SK-N-SH (cell line): Measurements from ENCODE around the gene UBE2I. TPM values are rescaled to one million over a fixed set of nuclear protein-coding genes. Genes with fewer than 3 reads are reported as not detected.

Experiments
- CTCF ChIA-PET: fragments of 300-600, 350-600 bp; formaldehyde crosslinking; extraction: SDS; loops from one replicate; lab custom pipeline; 2021; lab: Yijun Ruan, JAX
- POLR2A ChIA-PET: fragments of 350-600 bp; sonication (Branson Sonifier 250); formaldehyde crosslinking; extraction: SDS; loops from one replicate; lab custom pipeline; 2020; ENCODE audit warnings: antibody characterized with exemption, inconsistent platforms; lab: Yijun Ruan, JAX
- DNase-seq: peaks from one replicate; pipeline ENCODE4 v3.0.0; 2012
- H2AFZ ChIP-seq: fragments of 200-600 bp; sonication (generic); 2 replicates; pipeline ENCODE4 v1.8.1; 2016; ENCODE audit warnings: antibody characterized with exemption, mild to moderate bottlenecking, low read depth
- H3F3A ChIP-seq: fragments of 200-600 bp; sonication (generic); replicated peaks from 2 replicates; pipeline ENCODE3; 2016; ENCODE audit warnings: antibody characterized with exemption, mild to moderate bottlenecking; ENCODE audit not compliant: insufficient read depth
- H3K27ac ChIP-seq, 2 experiments: fragments of 200-500 bp in 1 of 2; fragments of 200-600 bp in 1 of 2; sonication (Bioruptor generic) in 1 of 2; sonication (generic), shearing (Covaris generic) in 1 of 2; 2 replicates each; pipeline versions ENCODE4 v1.5.1 to v1.6.1; 2014 to 2016; ENCODE audit warnings: low read depth in 2 of 2, inconsistent platforms in 1 of 2, low read length in 1 of 2, mild to moderate bottlenecking in 1 of 2, mixed read lengths in 1 of 2
- H3K27me3 ChIP-seq: fragments of 200-600 bp; sonication (generic), shearing (Covaris generic); 2 replicates; pipeline ENCODE4 v1.6.1; 2016; ENCODE audit warnings: mixed run types; ENCODE audit not compliant: insufficient read depth
- H3K36me3 ChIP-seq, 2 experiments: fragments of 200-500 bp in 1 of 2; fragments of 200-600 bp in 1 of 2; sonication (Bioruptor generic) in 1 of 2; sonication (generic) in 1 of 2; replicated peaks in 1 of 2; 2 replicates each; pipeline versions ENCODE3 to v1.5.1; 2014 to 2016; ENCODE audit warnings: low read length in 1 of 2, mild to moderate bottlenecking in 1 of 2; ENCODE audit not compliant: insufficient read depth in 2 of 2, control insufficient read depth in 1 of 2
- H3K4me1 ChIP-seq, 2 experiments: fragments of 200-500 bp in 1 of 2; fragments of 200-600 bp in 1 of 2; sonication (Bioruptor generic) in 1 of 2; sonication (generic), shearing (Covaris generic) in 1 of 2; 2 replicates each; pipeline versions ENCODE4 v1.5.1 to v1.6.1; 2014 to 2016; ENCODE audit warnings: low read depth in 1 of 2, low read length in 1 of 2, mixed run types in 1 of 2; ENCODE audit not compliant: insufficient read depth in 2 of 2, control insufficient read depth in 1 of 2
- H3K4me2 ChIP-seq: fragments of 200-600 bp; sonication (generic), shearing (Covaris generic); 2 replicates; pipeline ENCODE4 v1.6.1; 2017; ENCODE audit warnings: mixed run types
- H3K4me3 ChIP-seq, 2 experiments: fragments of 200-500 bp in 1 of 2; fragments of 200-600 bp in 1 of 2; sonication (Bioruptor generic) in 1 of 2; sonication (generic), shearing (Covaris generic) in 1 of 2; 2 replicates each; pipeline versions ENCODE4 v1.5.1 to v1.8.1; 2014 to 2016; ENCODE audit warnings: low read depth in 2 of 2, inconsistent platforms in 1 of 2, low read length in 1 of 2, mild to moderate bottlenecking in 1 of 2, mixed read lengths in 1 of 2, moderate library complexity in 1 of 2
- H3K79me2 ChIP-seq: fragments of 200-600 bp; sonication (generic); 2 replicates; pipeline ENCODE4 v1.8.1; 2017; ENCODE audit warnings: mild to moderate bottlenecking; ENCODE audit not compliant: insufficient read depth
- H3K9ac ChIP-seq: fragments of 200-600 bp; sonication (generic); 2 replicates; pipeline ENCODE4 v1.6.1; 2017; ENCODE audit warnings: mixed run types
- H3K9me2 ChIP-seq: fragments of 200-600 bp; sonication (generic); 2 replicates; pipeline ENCODE4 v1.6.1; 2017; ENCODE audit warnings: mixed run types
- H3K9me3 ChIP-seq: fragments of 200-600 bp; sonication (generic); 2 replicates; pipeline ENCODE4 v1.6.1; 2017; ENCODE audit warnings: mixed run types, mild to moderate bottlenecking, moderate library complexity
- H4K20me1 ChIP-seq: fragments of 200-600 bp; sonication (generic); 2 replicates; pipeline ENCODE4 v1.6.1; 2017; ENCODE audit warnings: mild to moderate bottlenecking, mixed run types; ENCODE audit not compliant: insufficient read depth
- CHD2 ChIP-seq: fragments of 150-350 bp; IDR thresholded peaks from 2 replicates; pipeline ENCODE4 v1.6.1; 2018; ENCODE audit warnings: low read length; ENCODE audit not compliant: partially characterized antibody
- FOXJ3 ChIP-seq: sonication (generic); formaldehyde crosslinking; IDR thresholded peaks from 2 replicates; pipeline ENCODE4 v1.5.1; 2020; ENCODE audit warnings: mild to moderate bottlenecking, missing genetic modification reagents
- FOXM1 ChIP-seq: IDR thresholded peaks from 2 replicates; pipeline ENCODE4 v1.4.0; 2012; ENCODE audit warnings: low read depth, mild to moderate bottlenecking
- JUND ChIP-seq: IDR thresholded peaks from 2 replicates; pipeline ENCODE4 v1.4.0; 2012
- MAX ChIP-seq: IDR thresholded peaks from 2 replicates; pipeline ENCODE4 v1.4.0; 2012; ENCODE audit warnings: low read depth
- MEF2A ChIP-seq: IDR thresholded peaks from 2 replicates; pipeline ENCODE4 v1.4.0; 2012; ENCODE audit warnings: low read depth, borderline replicate concordance
- NRF1 ChIP-seq: IDR thresholded peaks from 2 replicates; pipeline ENCODE4 v1.6.1; 2012; ENCODE audit warnings: low read depth, mild to moderate bottlenecking, low read length
- PBX3 ChIP-seq: IDR thresholded peaks from 2 replicates; pipeline ENCODE4; 2012
- SIN3A ChIP-seq: IDR thresholded peaks from 2 replicates; pipeline ENCODE4 v1.6.1; 2012; ENCODE audit warnings: low read depth, mild to moderate bottlenecking, low read length, moderate library complexity, borderline replicate concordance
- TEAD4 ChIP-seq: IDR thresholded peaks from 2 replicates; pipeline ENCODE4 v1.4.0; 2012; ENCODE audit warnings: mild to moderate bottlenecking, borderline replicate concordance; ENCODE audit not compliant: insufficient read depth
- USF2 ChIP-seq: fragments of 150-350 bp; IDR thresholded peaks from 2 replicates; pipeline ENCODE4 v1.6.1; 2017; ENCODE audit warnings: antibody characterized with exemption, low read length, low read depth, borderline replicate concordance
- YY1 ChIP-seq: IDR thresholded peaks from 2 replicates; pipeline ENCODE4 v1.4.0; 2012; ENCODE audit warnings: low read depth, mild to moderate bottlenecking
- WGBS: methylation state at CpG from one replicate; pipeline ENCODE4 v1.1.6; 2017; ENCODE audit warnings: low lambda C conversion rate; 5-methylcytosine and 5-hydroxymethylcytosine counted together
- polyA plus RNA-seq, 3 experiments: library from polyadenylated mRNA; depleted of rRNA; stranded (reverse); fragments of >200 nt; gene quantifications; 2 replicates each; pipeline ENCODE4 v1.2.3, GENCODE V29; 2012

The UBE2I gene
- polyA plus RNA-seq, 1 of the 3 experiments (the other 2 are of a cell fraction) = 107 TPM

- H3K4me1 ChIP-seq = no peaks in the 10 kb centered on the region
- peaks cover 67% of the 10 kb centered on the region for H4K20me1 ChIP-seq
- peaks cover 61% of the 10 kb centered on the region for H3K79me2 ChIP-seq
- H3K4me2 ChIP-seq = no peak overlapping the region
- no peak for DNase-seq
- H3K9me2 ChIP-seq = no peaks in the 10 kb centered on the region
- peaks cover 27 to 79% of the 10 kb centered on the region in 2 experiments for H3K36me3 ChIP-seq
- peaks cover 5% of the 10 kb centered on the region for H3F3A ChIP-seq
- TF ChIP-seq USF2 = no peak
- TF ChIP-seq CHD2 = no peak
- TF ChIP-seq JUND = no peak
- TF ChIP-seq YY1 = no peak
- no peak for TF ChIP-seq TEAD4
- no peak for TF ChIP-seq SIN3A
- no peak for TF ChIP-seq FOXJ3
- TF ChIP-seq MAX = no peak
- no peak for TF ChIP-seq PBX3
- no peak for TF ChIP-seq NRF1
- TF ChIP-seq MEF2A = no peak
- ChIA-PET POLR2A (interaction anchor here (1.3 kb wide), 1 partner anchor 8 kb away, joined by 3 read pairs; no protein-coding TSS in a partner anchor), CTCF (no interaction called here)
- H3K27me3 ChIP-seq = no peaks in the 10 kb centered on the region
- WGBS = 95% methylated on average over 6 of the region's 9 CpGs
- H2AFZ ChIP-seq = no peak overlapping the region
- H3K9me3 ChIP-seq = no peaks in the 10 kb centered on the region
- H3K4me3 ChIP-seq = no peak overlapping the region
- no peak overlapping the region for H3K27ac ChIP-seq
- H3K9ac ChIP-seq = no peak overlapping the region
Measured at GRCh38 chr16:1318268-1318545, 8.8 kb downstream of the UBE2I start.

- ChIA-PET CTCF (interaction anchor here (1.6 kb wide), 1 partner anchor 18 kb away, joined by 3 read pairs; no protein-coding TSS in a partner anchor), POLR2A (no interaction called here)
- no peak for TF ChIP-seq FOXM1
- H3K79me2 ChIP-seq = peaks cover 53% of the 10 kb centered on the region
- no peaks in the 10 kb centered on the region for H3K4me1 ChIP-seq
- H3K27ac ChIP-seq = no peak overlapping the region
- WGBS = 97% methylated on average over 33 of the region's 33 CpGs
- no peak overlapping the region for H2AFZ ChIP-seq
- H3K9me3 ChIP-seq = no peaks in the 10 kb centered on the region
- H3K27me3 ChIP-seq = no peaks in the 10 kb centered on the region
- H3K9ac ChIP-seq = no peak overlapping the region
- no peaks in the 10 kb centered on the region for H3K9me2 ChIP-seq
- no peak overlapping the region for H3K4me2 ChIP-seq
- no peak overlapping the region for H3K4me3 ChIP-seq
- peaks cover 59% of the 10 kb centered on the region for H4K20me1 ChIP-seq
- H3F3A ChIP-seq = peaks cover 5% of the 10 kb centered on the region
- DNase-seq = no peak
- peaks cover 27 to 78% of the 10 kb centered on the region in 2 experiments for H3K36me3 ChIP-seq
Measured at GRCh38 chr16:1319041-1319440, 9.6 kb downstream of the UBE2I start.
